Esophagus muscularis mucosa (tissue), 4 donors: ENCODE data around the gene PIP4P1. TPM values are rescaled to one million over a fixed set of nuclear protein-coding genes. Genes with fewer than 3 reads are reported as not detected.

Experiments
- DNase-seq: peaks from one replicate; pipeline ENCODE4 v3.0.0-alpha.2; 2017; ENCODE audit errors: extremely low spot score
- H3K27ac ChIP-seq, 4 donors: fragments of 200-600 bp; sonication (generic); replicated peaks in 1 of 4; 1 replicate in 3 of 4; 2 replicates in 1 of 4; pipeline ENCODE4 v1.5.1; 2016 to 2019; ENCODE audit warnings: mild to moderate bottlenecking in 1 of 4
- H3K27me3 ChIP-seq, 4 donors: fragments of 200-600 bp; sonication (generic); one replicate each; pipeline versions ENCODE4 v1.5.1 to v1.6.0; 2016 to 2019
- H3K36me3 ChIP-seq, 4 donors: fragments of 200-600 bp; sonication (generic); one replicate each; pipeline ENCODE4 v1.5.1; 2016 to 2019
- H3K4me1 ChIP-seq, 4 donors: fragments of 200-600 bp; sonication (generic); one replicate each; pipeline ENCODE4 v1.5.1; 2016 to 2019
- H3K4me3 ChIP-seq, 4 donors: fragments of 200-600 bp; sonication (generic); 1 replicate in 2 of 4; 2 replicates in 2 of 4; pipeline ENCODE4 v1.5.1; 2016 to 2019; ENCODE audit warnings: mild to moderate bottlenecking in 4 of 4, moderate library complexity in 1 of 4
- H3K9me3 ChIP-seq, 4 donors: fragments of 200-600 bp; sonication (generic); 1 replicate in 3 of 4; 2 replicates in 1 of 4; pipeline ENCODE4 v1.5.1; 2016 to 2019
- CTCF ChIP-seq, 3 experiments: fragments of 200-600 bp in 2 of 3; fragments of 450-650 bp in 1 of 3; sonication (generic) in 2 of 3; IDR thresholded peaks; one replicate each; pipeline ENCODE4 v1.5.1; 2017 to 2019; ENCODE audit warnings: antibody characterized with exemption in 3 of 3, mild to moderate bottlenecking in 2 of 3, moderate library complexity in 1 of 3
- EP300 ChIP-seq: sonication (generic); formaldehyde crosslinking; IDR thresholded peaks from one replicate; pipeline ENCODE4 v1.6.1; 2017; ENCODE audit warnings: antibody characterized with exemption
- POLR2A ChIP-seq: fragments of 450-650 bp; IDR thresholded peaks from one replicate; pipeline ENCODE4 v1.6.1; 2017; ENCODE audit warnings: antibody characterized with exemption, moderate library complexity, mild to moderate bottlenecking, low read depth
- POLR2AphosphoS5 ChIP-seq, 2 donors: sonication (generic); formaldehyde crosslinking; IDR thresholded peaks; one replicate each; pipeline ENCODE4 v1.6.1; 2017; ENCODE audit warnings: antibody characterized with exemption in 2 of 2
- WGBS: methylation state at CpG from one replicate; pipeline ENCODE4 v1.1.5; 2018; 5-methylcytosine and 5-hydroxymethylcytosine counted together
- intact Hi-C: fragments of 100-400 bp; cut with DNase I; formaldehyde crosslinking; loops from one replicate; pipeline ENCODE4 v1.15.1; 2023
- total RNA-seq, 4 donors: library from RNA; depleted of rRNA; stranded (reverse); fragments of >200 nt; gene quantifications; one replicate each; pipeline versions ENCODE4 v1.1.0 to v1.2.1, GENCODE V29; 2016

Gene PIP4P1
- total RNA-seq, 4 donors from 2014 or later = 18.7 to 27.9 (median 24.5) TPM

GRCh38 chr14:20417250-20418186 lies 43.7 kb downstream of the PIP4P1 start:
- Histone ChIP-seq H3K4me1 (peaks cover 9 to 12% (median 11%) of the 10 kb centered on the region in 4 donors), H3K4me3 (no peak overlapping the region), H3K27ac (no peak overlapping the region), H3K36me3 (no peaks in the 10 kb centered on the region), H3K9me3 (no peaks in the 10 kb centered on the region), H3K27me3 (peaks cover 0 to 3% (median 0%) of the 10 kb centered on the region in 4 donors)
- no peak for DNase-seq
- TF ChIP-seq EP300 = no peak
- no peak for TF ChIP-seq POLR2AphosphoS5 (IDR thresholded peaks at IDR 0.05)
- no peak for TF ChIP-seq POLR2A
- TF ChIP-seq CTCF (IDR thresholded peaks at IDR 0.05) = no peak
- 76% methylated on average over 7 of the region's 7 CpGs for WGBS
- intact Hi-C loops = loop anchor here (5.0 kb wide), 1 partner anchor 35 kb away; the partner anchor contains the start of gene OSGEP

GRCh38 chr14:20416223-20416622 lies 45.0 kb downstream of the PIP4P1 start:
- Histone ChIP-seq H3K4me1 (peaks cover 16 to 25% (median 23%) of the 10 kb centered on the region in 4 donors), H3K4me3 (no peak overlapping the region), H3K27me3 (no peaks in the 10 kb centered on the region), H3K9me3 (no peaks in the 10 kb centered on the region), H3K27ac (no peak overlapping the region), H3K36me3 (no peaks in the 10 kb centered on the region)
- 93% methylated on average over 2 of the region's 2 CpGs for WGBS
- DNase-seq = no peak
- TF ChIP-seq POLR2A (no peak), EP300 (no peak), POLR2AphosphoS5 (IDR thresholded peaks at IDR 0.05) (no peak), CTCF (IDR thresholded peaks at IDR 0.05) (no peak)
- intact Hi-C loops = loop anchor here (5.0 kb wide), 1 partner anchor 36 kb away; the partner anchor contains the start of gene OSGEP

- Histone ChIP-seq H3K27me3 (no peaks in the 10 kb centered on the region), H3K27ac (no peak overlapping the region), H3K36me3 (no peaks in the 10 kb centered on the region), H3K4me1 (peaks cover 16 to 27% (median 26%) of the 10 kb centered on the region in 4 donors), H3K9me3 (no peaks in the 10 kb centered on the region), H3K4me3 (no peak overlapping the region)
- no peak for TF ChIP-seq POLR2AphosphoS5 (IDR thresholded peaks at IDR 0.05)
- TF ChIP-seq CTCF (IDR thresholded peaks at IDR 0.05) = peak; percentile 32 to 59 (median 47)
- TF ChIP-seq POLR2A = no peak
- no peak for TF ChIP-seq EP300
- 45% methylated on average over 3 of the region's 3 CpGs for WGBS
- intact Hi-C loops = loop anchor here (5.0 kb wide), 1 partner anchor 37 kb away; the partner anchor contains the start of gene OSGEP
- no peak for DNase-seq
These were observed 45.4 kb downstream of the PIP4P1 start for GRCh38 chr14:20415782-20416206.

GRCh38 chr14:20413744-20414082 lies 47.5 kb downstream of the PIP4P1 start:
- Histone ChIP-seq H3K4me3 (peak overlapping the region; percentile 68 to 93 (median 84)), H3K36me3 (no peaks in the 10 kb centered on the region), H3K9me3 (no peaks in the 10 kb centered on the region), H3K4me1 (peaks cover 16 to 27% (median 26%) of the 10 kb centered on the region in 4 donors), H3K27me3 (no peaks in the 10 kb centered on the region), H3K27ac (peak overlapping the region; percentile 88 to 99 (median 98))
- 5% methylated on average over 9 of the region's 9 CpGs for WGBS
- TF ChIP-seq POLR2AphosphoS5 (IDR thresholded peaks at IDR 0.05) = no peak
- no peak for TF ChIP-seq EP300
- TF ChIP-seq CTCF (IDR thresholded peaks at IDR 0.05) = no peak
- no peak for TF ChIP-seq POLR2A
- no peak for DNase-seq
- intact Hi-C loops = loop anchor here (5.0 kb wide), 2 partner anchors 194 to 269 kb away; partner anchors contain the start of gene RNASE4
